Small intestine (tissue), 7 donors: ENCODE measurements around the gene PRODH2. TPM values are rescaled to one million over a fixed set of nuclear protein-coding genes. Genes with fewer than 3 reads are reported as not detected.
"Not testable (repeated sequence)": the region's sequence is repeated elsewhere in the genome, so short reads cannot be mapped to it uniquely, and the experiment has no call there.

Experiments used
- DNase-seq, 2 donors: peaks; one replicate each; pipeline versions ENCODE4 v3.0.0 to v3.0.0-alpha.2; 2013
- FAIRE-seq: peaks from 2 replicates; lab custom pipeline; 2012; peaks lifted over from hg19 to GRCh38; lab: Jason Lieb, UNC
- H3K27ac ChIP-seq, 3 donors: one replicate each; pipeline ENCODE4 v1.5.1; 2013; ENCODE audit warnings: low read length in 2 of 3, mild to moderate bottlenecking in 2 of 3, control low read depth in 1 of 3, inconsistent platforms in 1 of 3, low read depth in 1 of 3, moderate library complexity in 1 of 3
- H3K27me3 ChIP-seq, 3 donors: one replicate each; pipeline ENCODE4 v1.6.1; 2013; ENCODE audit warnings: low read length in 3 of 3, inconsistent platforms in 1 of 3; ENCODE audit not compliant: control insufficient read depth in 3 of 3, insufficient read depth in 3 of 3
- H3K36me3 ChIP-seq, 3 donors: one replicate each; pipeline ENCODE4 v1.6.1; 2013; ENCODE audit warnings: low read length in 3 of 3, inconsistent platforms in 1 of 3, low read depth in 1 of 3, mild to moderate bottlenecking in 1 of 3, moderate library complexity in 1 of 3; ENCODE audit not compliant: control insufficient read depth in 3 of 3, insufficient read depth in 2 of 3
- H3K4me1 ChIP-seq, 3 donors: one replicate each; pipeline ENCODE4 v1.6.1; 2013; ENCODE audit warnings: low read length in 2 of 3, inconsistent platforms in 1 of 3, low read depth in 1 of 3, mild to moderate bottlenecking in 1 of 3, moderate library complexity in 1 of 3; ENCODE audit not compliant: control insufficient read depth in 3 of 3, insufficient read depth in 2 of 3
- H3K4me3 ChIP-seq, 3 donors: one replicate each; pipeline ENCODE4 v1.5.1; 2013; ENCODE audit warnings: low read length in 3 of 3, control low read depth in 1 of 3, inconsistent platforms in 1 of 3, low read depth in 1 of 3, mild to moderate bottlenecking in 1 of 3, moderate library complexity in 1 of 3
- H3K9me3 ChIP-seq, 2 donors: one replicate each; pipeline ENCODE4 v1.6.1; 2013; ENCODE audit warnings: low read depth in 1 of 2, low read length in 1 of 2; ENCODE audit not compliant: control insufficient read depth in 2 of 2, insufficient read depth in 1 of 2
- WGBS, 3 donors: extraction: QIAGEN DNeasy Blood & Tissue Kit; methylation state at CpG; one replicate each; pipeline ENCODE4 v1.1.7; 2013; 5-methylcytosine and 5-hydroxymethylcytosine counted together
- polyA plus RNA-seq, 4 donors: library from polyadenylated mRNA; stranded (reverse) in 3 of 4; unstranded in 1 of 4; fragments of 200-250 nt in 3 of 4; fragments of 120-200 nt in 1 of 4; gene quantifications; one replicate each; pipeline versions ENCODE4 v1.2.1 to v1.2.3, GENCODE V29; 2013
- donor health status: healthy with polysubstance abuse.
- donor health status: control.
- donor health status: control.
- donor health status: Bipolar disorder and iron deficiency.
- donor health status: healthy.

The PRODH2 gene
- polyA plus RNA-seq, 4 donors, result 0.24 to 0.54 TPM; not detected in 2

GRCh38 chr19:35845215-35846037, 32.8 kb upstream of the PRODH2 start:
- H3K9me3 ChIP-seq, result peaks cover 0 to 4% of the 10 kb centered on the region in 2 donors
- 4 to 7% (median 6%) methylated on average over 42 to 63 of the region's 63 CpGs for WGBS, 3 donors
- peaks cover 0 to 40% (median 14%) of the 10 kb centered on the region in 3 donors for H3K27me3 ChIP-seq
- H3K4me3 ChIP-seq, result peak overlapping the region in 2 of 3 donors; percentile 26 to 32
- H3K27ac ChIP-seq, result no peak overlapping the region
- H3K4me1 ChIP-seq, result peaks cover 0 to 10% (median 0%) of the 10 kb centered on the region in 3 donors
- FAIRE-seq (no peak), DNase-seq (peak; percentile 49 to 84)
- no peaks in the 10 kb centered on the region for H3K36me3 ChIP-seq

GRCh38 chr19:35844482-35845214, 32.0 kb upstream of the PRODH2 start:
- peaks cover 0 to 4% of the 10 kb centered on the region in 2 donors for H3K9me3 ChIP-seq
- 43 to 54% (median 46%) methylated on average over 16 of the region's 16 CpGs for WGBS, 3 donors
- no peaks in the 10 kb centered on the region for H3K36me3 ChIP-seq
- H3K27ac ChIP-seq, result no peak overlapping the region
- peaks cover 0 to 10% (median 0%) of the 10 kb centered on the region in 3 donors for H3K4me1 ChIP-seq
- no peak for FAIRE-seq
- DNase-seq, result no peak
- H3K27me3 ChIP-seq, result peaks cover 0 to 40% (median 14%) of the 10 kb centered on the region in 3 donors
- H3K4me3 ChIP-seq, result no peak overlapping the region

- FAIRE-seq (no peak), DNase-seq (peak; percentile 36 to 59)
- Histone ChIP-seq H3K36me3 (no peaks in the 10 kb centered on the region), H3K27me3 (peaks cover 0 to 40% (median 14%) of the 10 kb centered on the region in 3 donors), H3K9me3 (peaks cover 0 to 10% of the 10 kb centered on the region in 2 donors), H3K27ac (no peak overlapping the region), H3K4me1 (peaks cover 0 to 10% (median 0%) of the 10 kb centered on the region in 3 donors), H3K4me3 (no peak overlapping the region)
- 3 to 11% (median 8%) methylated on average over 39 to 42 of the region's 42 CpGs for whole genome bisulfite sequencing, 3 donors
Measured at GRCh38 chr19:35843676-35844481, 31.2 kb upstream of the PRODH2 start.

- H3K27me3 ChIP-seq, result peaks cover 0 to 36% (median 14%) of the 10 kb centered on the region in 3 donors
- no peak overlapping the region for H3K27ac ChIP-seq
- peaks cover 0 to 10% of the 10 kb centered on the region in 2 donors for H3K9me3 ChIP-seq
- no peak for DNase-seq
- FAIRE-seq, result no peak
- 83 to 85% (median 84%) methylated on average over 4 of the region's 4 CpGs for WGBS, 3 donors
- H3K4me1 ChIP-seq, result peaks cover 0 to 10% (median 0%) of the 10 kb centered on the region in 3 donors
- no peak overlapping the region for H3K4me3 ChIP-seq
- H3K36me3 ChIP-seq, result no peaks in the 10 kb centered on the region
Measured at GRCh38 chr19:35842666-35843272, 30.1 kb upstream of the PRODH2 start.

GRCh38 chr19:35841961-35842595, 29.4 kb upstream of the PRODH2 start:
- H3K27ac ChIP-seq, result no peak overlapping the region
- peaks cover 0 to 36% (median 14%) of the 10 kb centered on the region in 3 donors for H3K27me3 ChIP-seq
- no peaks in the 10 kb centered on the region for H3K36me3 ChIP-seq
- DNase-seq, result no peak
- no peak for FAIRE-seq
- no peak overlapping the region for H3K4me3 ChIP-seq
- peaks cover 0 to 10% of the 10 kb centered on the region in 2 donors for H3K9me3 ChIP-seq
- peaks cover 0 to 10% (median 0%) of the 10 kb centered on the region in 3 donors for H3K4me1 ChIP-seq
- WGBS, 3 donors, result 81 to 86% (median 81%) methylated on average over 13 of the region's 13 CpGs

- H3K36me3 ChIP-seq, FAIRE-seq, H3K27me3 ChIP-seq, H3K9me3 ChIP-seq, H3K4me1 ChIP-seq, DNase-seq, H3K27ac ChIP-seq, H3K4me3 ChIP-seq: not testable (repeated sequence)
- WGBS, 3 donors, result 46 to 56% (median 49%) methylated on average over 11 of the region's 11 CpGs
Measured at GRCh38 chr19:35836096-35836495, 23.5 kb upstream of the PRODH2 start.

GRCh38 chr19:35833972-35834371, 21.3 kb upstream of the PRODH2 start:
- Histone ChIP-seq H3K4me1 (no peaks in the 10 kb centered on the region), H3K27ac (no peak overlapping the region), H3K9me3 (peaks cover 0 to under 1% of the 10 kb centered on the region in 2 donors), H3K36me3 (no peaks in the 10 kb centered on the region), H3K4me3 (no peak overlapping the region), H3K27me3 (peaks cover 0 to 15% (median 2%) of the 10 kb centered on the region in 3 donors)
- FAIRE-seq, result no peak
- 52 to 60% (median 59%) methylated on average over 7 of the region's 7 CpGs for WGBS, 3 donors
- no peak for DNase-seq
